ENCODE results near the gene PTPRC. TPM values are rescaled to one million over a fixed set of nuclear protein-coding genes. Genes with fewer than 3 reads are reported as not detected.

Gene PTPRC
- polyA plus RNA-seq, 10 donors: 3.6 to 40.0 (median 5.5) TPM

- DNase-seq: no peak
Observed at GRCh38 chr1:198619375-198620140, 19.3 kb upstream of the PTPRC start.

GRCh38 chr1:198620218-198620617 is 18.6 kb upstream of the PTPRC start:
- DNase-seq: no peak

GRCh38 chr1:198620951-198621824 is 17.7 kb upstream of the PTPRC start:
- peak in 1 of 3 donors; percentile 18 for DNase-seq

GRCh38 chr1:198622001-198622400 is 16.8 kb upstream of the PTPRC start:
- no peak for DNase-seq

GRCh38 chr1:198623752-198624647 is 14.8 kb upstream of the PTPRC start:
- DNase-seq: peak in 1 of 3 donors; percentile 49

- DNase-seq: no peak
Observed at GRCh38 chr1:198624648-198624980, 14.2 kb upstream of the PTPRC start.

GRCh38 chr1:198627436-198628066 is 11.3 kb upstream of the PTPRC start:
- DNase-seq: no peak

- no peak for DNase-seq
Observed at GRCh38 chr1:198628067-198628455, 10.8 kb upstream of the PTPRC start.

GRCh38 chr1:198629610-198630009 is 9.2 kb upstream of the PTPRC start:
- no peak for DNase-seq

- no peak for DNase-seq
Observed at GRCh38 chr1:198630863-198631262, 8.0 kb upstream of the PTPRC start.

- DNase-seq: no peak
Observed at GRCh38 chr1:198631292-198631691, 7.5 kb upstream of the PTPRC start.

- no peak for DNase-seq
Observed at GRCh38 chr1:198632007-198632406, 6.8 kb upstream of the PTPRC start.

GRCh38 chr1:198633675-198634121 is 5.1 kb upstream of the PTPRC start:
- no peak for DNase-seq

GRCh38 chr1:198635964-198636363 is 2.9 kb upstream of the PTPRC start:
- no peak for DNase-seq

GRCh38 chr1:198636391-198636790 is 2.4 kb upstream of the PTPRC start:
- no peak for DNase-seq

GRCh38 chr1:198637157-198637556 is 1.7 kb upstream of the PTPRC start:
- DNase-seq: no peak

GRCh38 chr1:198637916-198638437 is 863 bp upstream of the PTPRC start:
- DNase-seq: no peak

GRCh38 chr1:198638441-198638840 is 399 bp upstream of the PTPRC start:
- DNase-seq: no peak

- no peak for DNase-seq
Observed at GRCh38 chr1:198639671-198640143, 867 bp downstream of the PTPRC start.

GRCh38 chr1:198640174-198640573 is 1.3 kb downstream of the PTPRC start:
- no peak for DNase-seq

- peak in 1 of 3 donors; percentile 10 for DNase-seq
Observed at GRCh38 chr1:198641501-198641900, 2.7 kb downstream of the PTPRC start.
